HG02870 (cell line): ENCODE data around the gene NHSL1.
A peak's percentile ranks its signal among the peaks of the same experiment; 100 is the strongest.
"Not testable (repeated sequence)": the region's sequence is repeated elsewhere in the genome, so short reads cannot be mapped to it uniquely, and the experiment has no call there.

ENCODE experiments used
- ATAC-seq: cut with Tn5 transposase; IDR thresholded peaks from one replicate; pipeline ENCODE4 v1.9.1; 2021; ENCODE audit warnings: mild to moderate bottlenecking, moderate library complexity; ENCODE audit not compliant: unreplicated experiment

The NHSL1 gene

GRCh38 chr6:138430361-138431145, 68.7 kb downstream of the NHSL1 start:
- ATAC-seq, result no peak

- ATAC-seq, result no peak
These were observed 69.5 kb downstream of the NHSL1 start for GRCh38 chr6:138429761-138430160.

GRCh38 chr6:138428944-138429598, 70.2 kb downstream of the NHSL1 start:
- ATAC-seq, result no peak

- ATAC-seq, result no peak
These were observed 71.6 kb downstream of the NHSL1 start for GRCh38 chr6:138427701-138428100.

GRCh38 chr6:138426500-138427123, 72.7 kb downstream of the NHSL1 start:
- ATAC-seq, result no peak

- not testable (repeated sequence) for ATAC-seq
These were observed 74.0 kb downstream of the NHSL1 start for GRCh38 chr6:138425256-138425655.

- no peak for ATAC-seq
These were observed 75.0 kb downstream of the NHSL1 start for GRCh38 chr6:138424004-138424904.

GRCh38 chr6:138422861-138423260, 76.4 kb downstream of the NHSL1 start:
- ATAC-seq, result no peak

- no peak for ATAC-seq
These were observed 77.7 kb downstream of the NHSL1 start for GRCh38 chr6:138421608-138422007.

GRCh38 chr6:138421089-138421488, 78.2 kb downstream of the NHSL1 start:
- no peak for ATAC-seq

- no peak for ATAC-seq
These were observed 78.9 kb downstream of the NHSL1 start for GRCh38 chr6:138420356-138420755.

- ATAC-seq, result no peak
These were observed 79.5 kb downstream of the NHSL1 start for GRCh38 chr6:138419766-138420165.

GRCh38 chr6:138418118-138418742, 81.1 kb downstream of the NHSL1 start:
- ATAC-seq, result no peak

- ATAC-seq, result no peak
These were observed 81.7 kb downstream of the NHSL1 start for GRCh38 chr6:138417493-138418117.

- no peak for ATAC-seq
These were observed 83.1 kb downstream of the NHSL1 start for GRCh38 chr6:138416206-138416605.

- ATAC-seq, result no peak
These were observed 84.2 kb downstream of the NHSL1 start for GRCh38 chr6:138415125-138415524.

GRCh38 chr6:138410972-138411880, 88.1 kb downstream of the NHSL1 start:
- peak; percentile 73 for ATAC-seq

- no peak for ATAC-seq
These were observed 89.1 kb downstream of the NHSL1 start for GRCh38 chr6:138410048-138410735.
